Right ventricle myocardium superior (tissue), 1 donor: ENCODE measurements around the gene KIF26B. TPM values are rescaled to one million over a fixed set of nuclear protein-coding genes. Genes with fewer than 3 reads are reported as not detected.

Experiments
- ATAC-seq: fragments of 200-7000 bp; cut with Tn5 transposase; one replicate; pipeline ENCODE4 v1.9.1; 2020; ENCODE audit warnings: mild to moderate bottlenecking; ENCODE audit not compliant: poor library complexity
- DNase-seq: peaks from one replicate; pipeline ENCODE4 v3.0.0-alpha.2; 2020
- intact Hi-C: fragments of 100-400 bp; cut with DNase I; formaldehyde crosslinking; loops from one replicate; pipeline ENCODE4 v1.11.2; 2022
- total RNA-seq: library from RNA; stranded (reverse); fragmentation: NEBNext Ultra II Directional; extraction: Animal tissue kit (Norgen Biotek cat#: 25700); gene quantifications from one replicate; pipeline ENCODE4 v1.2.1, GENCODE V29; 2021
- donor health status: DM: no; HTN: yes; CAD: no; lungs with severe emphysema.

The KIF26B gene
- total RNA-seq, 1 donor from 2014 or later: 2.4 TPM

GRCh38 chr1:245578308-245578707 is 423.5 kb downstream of the KIF26B start:
- intact Hi-C loops: no loop called here

GRCh38 chr1:245578771-245579170 is 424.0 kb downstream of the KIF26B start:
- no peak for ATAC-seq
- intact Hi-C loops: no loop called here
- no peak for DNase-seq

More at GRCh38 chr1:245578308-245578707, 423.5 kb downstream of the KIF26B start:
- no peak for ATAC-seq
- no peak for DNase-seq

- DNase-seq (no peak), ATAC-seq (no peak)
- intact Hi-C loops: no loop called here
Measured at GRCh38 chr1:245579881-245580280, 425.1 kb downstream of the KIF26B start.

GRCh38 chr1:245580651-245581050 is 425.9 kb downstream of the KIF26B start:
- ATAC-seq: no peak
- intact Hi-C loops: no loop called here
- DNase-seq: no peak

GRCh38 chr1:245582026-245582425 is 427.2 kb downstream of the KIF26B start:
- DNase-seq: no peak
- no peak for ATAC-seq
- intact Hi-C loops: no loop called here

- DNase-seq (no peak), ATAC-seq (no peak)
- intact Hi-C loops: no loop called here
Measured at GRCh38 chr1:245583081-245583480, 428.3 kb downstream of the KIF26B start.

- DNase-seq (no peak), ATAC-seq (peak; percentile 55)
- intact Hi-C loops: no loop called here
Measured at GRCh38 chr1:245583575-245584330, 429.0 kb downstream of the KIF26B start.

GRCh38 chr1:245585252-245585959 is 430.6 kb downstream of the KIF26B start:
- no peak for DNase-seq
- intact Hi-C loops: no loop called here
- ATAC-seq: no peak

GRCh38 chr1:245587435-245588115 is 432.8 kb downstream of the KIF26B start:
- intact Hi-C loops: no loop called here
- no peak for ATAC-seq
- DNase-seq: no peak

GRCh38 chr1:245588116-245588639 is 433.4 kb downstream of the KIF26B start:
- ATAC-seq (no peak), DNase-seq (no peak)
- intact Hi-C loops: no loop called here

- intact Hi-C loops: no loop called here
- DNase-seq (no peak), ATAC-seq (no peak)
Measured at GRCh38 chr1:245589316-245589715, 434.5 kb downstream of the KIF26B start.

GRCh38 chr1:245589906-245590305 is 435.1 kb downstream of the KIF26B start:
- DNase-seq (no peak), ATAC-seq (no peak)
- intact Hi-C loops: no loop called here

- DNase-seq (no peak), ATAC-seq (no peak)
- intact Hi-C loops: no loop called here
Measured at GRCh38 chr1:245590726-245591125, 435.9 kb downstream of the KIF26B start.

- no peak for DNase-seq
- intact Hi-C loops: no loop called here
- ATAC-seq: no peak
Measured at GRCh38 chr1:245591346-245592188, 436.8 kb downstream of the KIF26B start.

- intact Hi-C loops: no loop called here
- ATAC-seq (no peak), DNase-seq (no peak)
Measured at GRCh38 chr1:245592189-245592460, 437.3 kb downstream of the KIF26B start.

GRCh38 chr1:245598524-245599305 is 443.9 kb downstream of the KIF26B start:
- ATAC-seq (peak; percentile 93), DNase-seq (peak; percentile 73)
- intact Hi-C loops: no loop called here

- intact Hi-C loops: no loop called here
- ATAC-seq (peak; percentile 70), DNase-seq (peak; percentile 57)
Measured at GRCh38 chr1:245599371-245600174, 444.8 kb downstream of the KIF26B start.
